HepG2 (cell line): ENCODE measurements around the gene CD40. TPM values are rescaled to one million over a fixed set of nuclear protein-coding genes. Genes with fewer than 3 reads are reported as not detected.

Experiments used
- ATAC-seq: fragments of 200-7000 bp; cut with Tn5 transposase; 3 replicates; pipeline ENCODE4 v1.9.1; 2020; ENCODE audit warnings: mild to moderate bottlenecking, moderate library complexity
- BruUV-seq: library from RNA; stranded (reverse); fragments of 400-500 nt; replicated peaks from 2 replicates; lab custom pipeline; 2021; lab: Mats Ljungman, UMichigan
- CTCF ChIA-PET: fragments of 300-600 bp; formaldehyde crosslinking; extraction: SDS; loops from one replicate; lab custom pipeline; 2021; ENCODE audit warnings: low total read pairs, inconsistent platforms, low intra/inter-chr PET ratio; lab: Yijun Ruan, JAX
- POLR2A ChIA-PET: fragments of 350-600 bp; sonication (Branson Sonifier 250); formaldehyde crosslinking; loops from one replicate; lab custom pipeline; 2020; ENCODE audit warnings: antibody characterized with exemption, inconsistent platforms; lab: Yijun Ruan, JAX
- DNase-seq: peaks from one replicate; pipeline ENCODE4 v3.0.0-alpha.2; 2015; ENCODE audit warnings: low spot score
- FAIRE-seq: peaks from 3 replicates; lab custom pipeline; 2011; peaks lifted over from hg19 to GRCh38; lab: Jason Lieb, UNC
- H2AFZ ChIP-seq: one replicate; pipeline ENCODE4 v1.6.1; 2011; ENCODE audit warnings: low read length, inconsistent platforms
- H3K27ac ChIP-seq: fragments of 300-600 bp; 3 replicates; pipeline ENCODE4 v1.8.0; 2011; ENCODE audit warnings: mixed run types, mild to moderate bottlenecking, mixed read lengths, low read length, inconsistent platforms; ENCODE audit not compliant: insufficient read depth; ENCODE audit errors: extremely low read length
- H3K27me3 ChIP-seq, 2 experiments: fragments of 200-600 bp in 1 of 2; 2 replicates in 1 of 2; 3 replicates in 1 of 2; pipeline versions ENCODE4 v1.6.0 to v1.8.0; 2011; ENCODE audit warnings: low read length in 2 of 2, mild to moderate bottlenecking in 2 of 2, moderate library complexity in 2 of 2, inconsistent platforms in 1 of 2; ENCODE audit not compliant: insufficient read depth in 2 of 2, control insufficient read depth in 1 of 2
- H3K36me3 ChIP-seq, 2 experiments: fragments of 200-600 bp in 1 of 2; replicated peaks in 1 of 2; 2 replicates in 1 of 2; 3 replicates in 1 of 2; pipeline versions ENCODE4 v1.5.1 to v1.8.0; 2011; ENCODE audit warnings: low read length in 2 of 2, inconsistent platforms in 1 of 2; ENCODE audit not compliant: insufficient read depth in 2 of 2, control insufficient read depth in 1 of 2
- H3K4me1 ChIP-seq: 2 replicates; pipeline ENCODE4 v1.5.1; 2012; ENCODE audit warnings: low read length, inconsistent platforms; ENCODE audit not compliant: insufficient read depth
- H3K4me2 ChIP-seq: 2 replicates; pipeline ENCODE4 v1.6.0; 2011; ENCODE audit warnings: low read depth, low read length, inconsistent platforms
- H3K4me3 ChIP-seq, 3 experiments: fragments of 200-600 bp in 1 of 3; sonication (generic), shearing (Covaris generic) in 1 of 3; replicated peaks in 1 of 3; 2 replicates each; pipeline ENCODE4 v1.5.1; 2011 to 2016; ENCODE audit warnings: low read length in 3 of 3, inconsistent platforms in 2 of 3, low read depth in 2 of 3, mild to moderate bottlenecking in 2 of 3, control low read depth in 1 of 3, mixed read lengths in 1 of 3; ENCODE audit not compliant: insufficient read depth in 1 of 3
- H3K79me2 ChIP-seq: one replicate; pipeline ENCODE4 v1.6.1; 2011; ENCODE audit warnings: low read length, inconsistent platforms; ENCODE audit not compliant: insufficient read depth
- H3K9ac ChIP-seq: 2 replicates; pipeline ENCODE4 v1.6.0; 2011; ENCODE audit warnings: mild to moderate bottlenecking, low read depth, low read length, inconsistent platforms; ENCODE audit not compliant: insufficient read depth
- H3K9me3 ChIP-seq: 2 replicates; pipeline ENCODE4 v1.5.1; 2012; ENCODE audit warnings: mild to moderate bottlenecking, low read length
- H4K20me1 ChIP-seq: 2 replicates; pipeline ENCODE4 v1.6.0; 2011; ENCODE audit warnings: inconsistent platforms, mild to moderate bottlenecking, low read length, moderate library complexity; ENCODE audit not compliant: insufficient read depth
- ADNP ChIP-seq: sonication (generic); formaldehyde crosslinking; IDR thresholded peaks from 2 replicates; pipeline ENCODE4 v1.4.0; 2020; ENCODE audit warnings: missing genetic modification reagents
- BRCA1 ChIP-seq: sonication (generic); formaldehyde crosslinking; IDR thresholded peaks from 2 replicates; pipeline ENCODE4 v1.4.0; 2020; ENCODE audit warnings: missing genetic modification reagents
- CBX1 ChIP-seq: IDR thresholded peaks from one replicate; pipeline ENCODE4 v1.6.1; 2016; ENCODE audit warnings: antibody characterized with exemption, low read depth
- HDAC2 ChIP-seq: sonication (generic); formaldehyde crosslinking; IDR thresholded peaks from 2 replicates; pipeline ENCODE4 v1.4.0; 2020; ENCODE audit warnings: missing genetic modification reagents
- HNRNPH1 ChIP-seq: fragments of 200-400 bp; formaldehyde crosslinking; optimal IDR thresholded peaks from 2 replicates; pipeline ENCODE3; 2017; ENCODE audit warnings: mild to moderate bottlenecking, low read depth, low read length
- KDM1A ChIP-seq: IDR thresholded peaks from 2 replicates; pipeline ENCODE4 v1.6.1; 2016; ENCODE audit warnings: missing compliant biosample characterization
- RORA ChIP-seq: sonication (generic); formaldehyde crosslinking; IDR thresholded peaks from 2 replicates; pipeline ENCODE4 v1.5.0; 2020; ENCODE audit warnings: mild to moderate bottlenecking, missing genetic modification reagents, moderate library complexity
- ZMYM3 ChIP-seq: sonication (generic); formaldehyde crosslinking; IDR thresholded peaks from 2 replicates; pipeline ENCODE4 v1.5.1; 2020; ENCODE audit warnings: mild to moderate bottlenecking, missing genetic modification reagents
- ZNF337 ChIP-seq: sonication (generic); formaldehyde crosslinking; IDR thresholded peaks from 2 replicates; pipeline ENCODE4 v1.5.1; 2020; ENCODE audit warnings: missing genetic modification reagents, low read depth, mild to moderate bottlenecking, borderline replicate concordance
- ZSCAN20 ChIP-seq: sonication (generic); formaldehyde crosslinking; IDR thresholded peaks from 2 replicates; pipeline ENCODE4 v1.4.0; 2020; ENCODE audit warnings: missing genetic modification reagents, mild to moderate bottlenecking, borderline replicate concordance
- WGBS: methylation state at CpG from one replicate; pipeline ENCODE4 v1.1.6; 2017; ENCODE audit warnings: low lambda C conversion rate; 5-methylcytosine and 5-hydroxymethylcytosine counted together
- in situ Hi-C: cut with HindIII; loops from 2 replicates; pipeline ENCODE4 v1.10.0; 2017; ENCODE audit warnings: low pct_unique_long_range_greater_than_20kb; ENCODE audit not compliant: extremely low pct_ligation_motif_present
- intact Hi-C: fragments of 100-400 bp; cut with micrococcal nuclease; formaldehyde crosslinking; loops from one replicate; pipeline ENCODE4 v1.10.0; 2022; ENCODE audit not compliant: unreplicated experiment
- polyA plus RNA-seq, 8 experiments: library from polyadenylated mRNA; depleted of rRNA in 3 of 8; stranded (reverse) in 7 of 8; unstranded in 1 of 8; fragments of >200 nt; fragmentation: Illumina TruSeq in 4 of 8; extraction: Trizol in 4 of 8; gene quantifications; 2 replicates each; pipeline versions ENCODE4 v1.2.1 to v1.2.3, GENCODE V29; 2011 to 2016; ENCODE audit warnings: low read depth in 4 of 8, missing spikeins in 1 of 8, mixed read lengths in 1 of 8; ENCODE audit not compliant: insufficient read depth in 1 of 8
- total RNA-seq, 5 experiments: library from RNA; depleted of rRNA; stranded (reverse); fragments of >200 nt; fragmentation: Illumina TruSeq; extraction: Trizol; gene quantifications; 2 replicates each; pipeline ENCODE4 v1.2.3, GENCODE V29; 2016; ENCODE audit warnings: low read depth in 1 of 5
- TF ChIP-seq, protein P1 (sequence below): sonication (generic); formaldehyde crosslinking; IDR thresholded peaks from 2 replicates; pipeline ENCODE4 v1.4.0; 2020; ENCODE audit warnings: mild to moderate bottlenecking, missing genetic modification reagents

Gene CD40
- total and polyA plus RNA-seq, 2 of the 13 experiments (the other 11 are each of a cell fraction or from before 2014, with no cell fraction given) = 4.6 to 13.4 TPM

DNA sequence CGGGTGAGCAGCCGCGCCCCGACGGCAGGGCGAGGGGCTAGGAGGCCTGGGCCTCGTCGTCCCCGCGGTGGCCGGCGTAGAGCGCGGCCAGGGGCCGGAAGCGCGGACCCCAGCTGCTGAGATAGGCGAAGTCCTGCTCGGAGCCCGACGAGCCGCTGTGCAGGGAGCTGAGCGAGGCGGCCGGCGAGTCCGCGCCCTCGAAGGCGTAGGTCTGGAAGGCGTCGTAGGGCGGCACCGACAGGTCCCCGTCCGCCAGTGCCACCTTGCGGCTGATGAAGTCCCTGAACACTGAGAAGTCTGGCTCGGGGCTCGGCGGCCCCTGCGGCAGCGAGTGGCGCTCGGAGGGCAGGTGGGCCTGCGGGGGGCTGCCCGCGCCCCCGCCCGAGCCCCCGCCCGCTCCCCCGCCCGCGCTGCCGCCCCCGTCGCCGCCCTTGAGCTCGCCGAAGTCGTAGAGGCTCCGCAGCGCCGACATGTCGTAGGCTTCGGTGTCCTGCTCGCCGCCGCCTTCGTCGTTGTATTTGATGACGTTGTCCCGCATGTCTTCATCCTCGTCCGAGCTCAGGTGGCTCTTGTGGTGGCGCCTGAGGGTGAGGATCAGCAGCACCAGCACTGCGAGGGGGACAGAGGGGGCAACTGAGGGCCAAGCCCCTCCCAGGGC is 56.5 kb downstream of the CD40 start (continued):
- TF ChIP-seq RORA (CRISPR knock-in tag) = no peak
- TF ChIP-seq, protein P1, sequence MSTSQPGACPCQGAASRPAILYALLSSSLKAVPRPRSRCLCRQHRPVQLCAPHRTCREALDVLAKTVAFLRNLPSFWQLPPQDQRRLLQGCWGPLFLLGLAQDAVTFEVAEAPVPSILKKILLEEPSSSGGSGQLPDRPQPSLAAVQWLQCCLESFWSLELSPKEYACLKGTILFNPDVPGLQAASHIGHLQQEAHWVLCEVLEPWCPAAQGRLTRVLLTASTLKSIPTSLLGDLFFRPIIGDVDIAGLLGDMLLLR (CRISPR knock-in tag) = peak; percentile 33; the same call in 1 of the 2 replicates
- no peak for TF ChIP-seq CBX1
- no peak for TF ChIP-seq HNRNPH1
- TF ChIP-seq ZSCAN20 (CRISPR knock-in tag) = peak; percentile 100
- no peak for TF ChIP-seq HDAC2 (CRISPR knock-in tag)
- no peak for TF ChIP-seq BRCA1

DNA sequence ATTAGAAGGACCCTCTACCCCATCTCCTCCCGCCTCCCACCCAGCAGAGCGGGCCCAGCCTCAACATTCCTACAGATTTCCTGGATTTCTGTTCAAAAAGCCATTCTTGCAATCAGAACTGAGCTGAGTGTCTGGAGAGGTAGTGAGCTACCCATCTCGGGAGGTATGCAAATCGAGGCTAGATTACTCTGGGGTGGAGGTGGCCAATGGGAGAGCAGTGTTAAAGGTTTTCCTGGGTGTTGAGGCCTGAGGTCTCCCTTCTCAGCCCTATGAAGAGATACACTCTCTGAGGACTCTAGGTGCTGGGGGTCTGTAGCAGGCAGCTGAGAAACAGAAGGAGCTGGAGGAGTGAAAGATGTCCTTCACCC is 57.0 kb downstream of the CD40 start:
- ATAC-seq (no peak), DNase-seq (no peak), FAIRE-seq (no peak)
- intact Hi-C loops (no loop called here), in situ Hi-C loops (loop anchor here (10.0 kb wide), 1 partner anchor 150 kb away; the partner anchor contains the start of gene SLC12A5)
- H3K4me1 ChIP-seq = no peaks in the 10 kb centered on the region
- H3K27ac ChIP-seq = no peak overlapping the region
- no peaks in the 10 kb centered on the region for H3K79me2 ChIP-seq
- H3K9me3 ChIP-seq = no peaks in the 10 kb centered on the region
- CTCF ChIA-PET = interaction anchor here (0.6 to 2.6 kb wide), 4 partner anchors 43 to 161 kb away, joined by 3 to 19 read pairs (median 8); no protein-coding TSS in a partner anchor
- H2AFZ ChIP-seq = no peak overlapping the region
- peaks cover 15 to 87% of the 10 kb centered on the region in 2 experiments for H3K27me3 ChIP-seq
- 0 out of 2 replicates have a peak overlapping the region, but pooled peaks have one; percentile 29 for H3K4me2 ChIP-seq
- H3K9ac ChIP-seq = no peak overlapping the region
- WGBS = 41% methylated on average over 4 of the region's 4 CpGs
- H3K36me3 ChIP-seq = no peaks in the 10 kb centered on the region
- no peaks in the 10 kb centered on the region; the same call in 1 of the 2 replicates for H4K20me1 ChIP-seq
- POLR2A ChIA-PET = no interaction called here
- BruUV-seq = no TSS peak
- no peak overlapping the region; a peak in 1 of 6 replicates for H3K4me3 ChIP-seq
- TF ChIP-seq KDM1A (0 out of 2 replicates have a peak, but pooled peaks have one; percentile 36), ZMYM3 (CRISPR knock-in tag) (peak; percentile 76), ADNP (0 out of 2 replicates have a peak, but pooled peaks have one; percentile 31), ZNF337 (CRISPR knock-in tag) (no peak)
